Breast epithelium (tissue), 4 donors: ENCODE measurements around the gene SLC16A12. TPM values are rescaled to one million over a fixed set of nuclear protein-coding genes. Genes with fewer than 3 reads are reported as not detected.

Experiments
- DNase-seq, 2 donors: peaks; one replicate each; pipeline ENCODE4 v3.0.0-alpha.2; 2019; ENCODE audit warnings: low spot score in 2 of 2
- H3K27ac ChIP-seq, 2 donors: fragments of 200-600 bp; sonication (generic) in 1 of 2; one replicate each; pipeline ENCODE4 v1.5.1; 2016 to 2019; ENCODE audit warnings: mild to moderate bottlenecking in 1 of 2
- H3K27me3 ChIP-seq, 2 donors: fragments of 200-600 bp; sonication (generic) in 1 of 2; one replicate each; pipeline versions ENCODE4 v1.5.1 to v1.6.0; 2017 to 2019; ENCODE audit warnings: control low read depth in 1 of 2, mild to moderate bottlenecking in 1 of 2
- H3K36me3 ChIP-seq: fragments of 200-600 bp; one replicate; pipeline ENCODE4 v1.5.1; 2019
- H3K4me1 ChIP-seq, 2 donors: fragments of 200-600 bp; sonication (generic); one replicate each; pipeline ENCODE4 v1.5.1; 2016 to 2019; ENCODE audit warnings: control low read depth in 1 of 2
- H3K4me3 ChIP-seq, 3 donors: fragments of 200-600 bp; sonication (generic); 1 replicate in 2 of 3; 2 replicates in 1 of 3; pipeline ENCODE4 v1.5.1; 2016 to 2019; ENCODE audit warnings: mild to moderate bottlenecking in 3 of 3, moderate library complexity in 2 of 3
- H3K9me3 ChIP-seq, 2 donors: fragments of 200-600 bp; sonication (generic) in 1 of 2; one replicate each; pipeline ENCODE4 v1.5.1; 2016 to 2019; ENCODE audit warnings: control low read depth in 1 of 2
- POLR2A ChIP-seq: fragments of 450-650 bp; IDR thresholded peaks from one replicate; pipeline ENCODE4 v1.6.1; 2016; ENCODE audit warnings: antibody characterized with exemption, mild to moderate bottlenecking, moderate library complexity
- POLR2AphosphoS5 ChIP-seq, 3 donors: sonication (generic); formaldehyde crosslinking; IDR thresholded peaks; one replicate each; pipeline ENCODE4 v1.6.1; 2017; ENCODE audit warnings: antibody characterized with exemption in 3 of 3
- intact Hi-C: fragments of 100-400 bp; cut with DNase I; formaldehyde crosslinking; loops from one replicate; pipeline ENCODE4 v1.15.1; 2023; ENCODE audit warnings: low total_unique reads
- total RNA-seq, 3 donors: library from RNA; depleted of rRNA; stranded (reverse); fragments of >200 nt; gene quantifications; one replicate each; pipeline ENCODE4 v1.1.0, GENCODE V29; 2016
- TF ChIP-seq, protein P1 (sequence below), 3 donors: fragments of 450-650 bp; IDR thresholded peaks; one replicate each; pipeline ENCODE4 v1.5.1; 2016 to 2017; ENCODE audit warnings: antibody characterized with exemption in 3 of 3, mild to moderate bottlenecking in 3 of 3, moderate library complexity in 3 of 3

The SLC16A12 gene
- total RNA-seq, 3 donors from 2014 or later = 2.6 to 4.8 (median 3.4) TPM

DNA sequence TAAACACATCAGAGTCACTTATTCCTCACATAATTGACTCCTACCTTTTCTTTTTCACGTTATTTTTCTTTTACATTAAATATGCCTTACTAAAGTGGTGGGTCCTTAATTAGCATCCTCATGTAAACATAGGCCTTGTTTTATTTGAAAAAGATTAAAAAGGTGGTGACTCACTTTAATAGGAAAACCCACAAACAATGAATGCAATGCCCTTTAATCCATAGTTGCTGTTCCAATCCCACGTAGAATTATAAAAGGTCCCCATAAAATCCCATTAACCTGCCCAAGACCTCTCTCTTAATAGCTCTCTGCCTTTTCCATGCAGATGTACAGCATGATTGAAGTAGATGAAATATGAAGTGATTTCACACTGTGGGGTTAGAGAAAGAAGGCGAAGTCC is 32.2 kb downstream of the SLC16A12 start:
- intact Hi-C loops = no loop called here

DNA sequence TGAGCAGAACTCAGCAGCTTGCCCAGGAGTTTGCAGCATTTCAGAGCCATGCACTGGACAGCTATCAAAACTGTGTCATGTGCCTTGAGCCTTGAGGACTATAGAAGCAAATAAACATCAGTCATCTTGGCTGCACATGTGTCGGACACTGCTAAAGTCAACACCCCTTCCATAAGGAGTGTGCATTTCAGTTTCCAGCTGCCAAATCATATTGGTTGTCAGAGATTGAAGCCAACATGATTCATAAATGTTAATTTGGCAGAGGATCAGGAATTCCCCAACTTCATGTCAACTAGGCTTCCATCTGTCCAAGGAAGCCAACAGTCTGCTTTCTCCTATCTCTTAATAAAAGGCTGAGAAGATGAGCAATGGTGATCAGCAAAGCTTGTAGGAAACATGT is 32.8 kb downstream of the SLC16A12 start:
- Histone ChIP-seq H3K9me3 (no peaks in the 10 kb centered on the region), H3K4me3 (no peak overlapping the region), H3K27me3 (no peaks in the 10 kb centered on the region), H3K36me3 (no peaks in the 10 kb centered on the region), H3K27ac (no peak overlapping the region), H3K4me1 (no peaks in the 10 kb centered on the region)
- DNase-seq = no peak
- intact Hi-C loops = no loop called here
- no peak for TF ChIP-seq POLR2A
- no peak for TF ChIP-seq POLR2AphosphoS5 (IDR thresholded peaks at IDR 0.05)
- TF ChIP-seq, protein P1, sequence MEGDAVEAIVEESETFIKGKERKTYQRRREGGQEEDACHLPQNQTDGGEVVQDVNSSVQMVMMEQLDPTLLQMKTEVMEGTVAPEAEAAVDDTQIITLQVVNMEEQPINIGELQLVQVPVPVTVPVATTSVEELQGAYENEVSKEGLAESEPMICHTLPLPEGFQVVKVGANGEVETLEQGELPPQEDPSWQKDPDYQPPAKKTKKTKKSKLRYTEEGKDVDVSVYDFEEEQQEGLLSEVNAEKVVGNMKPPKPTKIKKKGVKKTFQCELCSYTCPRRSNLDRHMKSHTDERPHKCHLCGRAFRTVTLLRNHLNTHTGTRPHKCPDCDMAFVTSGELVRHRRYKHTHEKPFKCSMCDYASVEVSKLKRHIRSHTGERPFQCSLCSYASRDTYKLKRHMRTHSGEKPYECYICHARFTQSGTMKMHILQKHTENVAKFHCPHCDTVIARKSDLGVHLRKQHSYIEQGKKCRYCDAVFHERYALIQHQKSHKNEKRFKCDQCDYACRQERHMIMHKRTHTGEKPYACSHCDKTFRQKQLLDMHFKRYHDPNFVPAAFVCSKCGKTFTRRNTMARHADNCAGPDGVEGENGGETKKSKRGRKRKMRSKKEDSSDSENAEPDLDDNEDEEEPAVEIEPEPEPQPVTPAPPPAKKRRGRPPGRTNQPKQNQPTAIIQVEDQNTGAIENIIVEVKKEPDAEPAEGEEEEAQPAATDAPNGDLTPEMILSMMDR (IDR thresholded peaks at IDR 0.05) = no peak

More for the DNA sequence above, 32.2 kb downstream of the SLC16A12 start:
- Histone ChIP-seq H3K36me3 (no peaks in the 10 kb centered on the region), H3K27me3 (no peaks in the 10 kb centered on the region), H3K4me1 (no peaks in the 10 kb centered on the region), H3K27ac (no peak overlapping the region), H3K4me3 (no peak overlapping the region), H3K9me3 (no peaks in the 10 kb centered on the region)
- no peak for TF ChIP-seq POLR2AphosphoS5 (IDR thresholded peaks at IDR 0.05)
- no peak for TF ChIP-seq POLR2A
- TF ChIP-seq, protein P1 (IDR thresholded peaks at IDR 0.05) = no peak
- DNase-seq = no peak

DNA sequence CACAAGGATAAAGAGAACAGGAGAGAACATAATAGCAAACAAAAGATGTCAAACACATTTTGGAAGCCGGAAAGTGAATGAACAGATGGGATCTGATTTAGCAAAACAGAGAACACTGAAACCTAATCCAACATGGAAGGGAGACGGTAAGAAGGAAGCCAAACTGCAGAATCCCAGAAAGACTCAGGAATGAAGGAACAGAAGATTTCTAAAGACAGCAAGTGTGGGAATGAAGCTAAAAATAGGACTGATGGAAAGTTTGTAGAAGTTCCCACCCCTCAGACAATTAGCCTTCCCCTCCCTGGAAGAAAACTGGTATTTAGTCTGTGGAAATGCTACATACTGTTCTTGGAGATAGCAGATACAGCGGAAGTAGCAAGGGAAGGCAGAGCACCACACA is 40.8 kb downstream of the SLC16A12 start:
- Histone ChIP-seq H3K4me3 (no peak overlapping the region), H3K27ac (peak overlapping the region in 1 of 2 donors; percentile 35), H3K4me1 (no peaks in the 10 kb centered on the region), H3K36me3 (no peaks in the 10 kb centered on the region), H3K27me3 (no peaks in the 10 kb centered on the region), H3K9me3 (no peaks in the 10 kb centered on the region)
- intact Hi-C loops = no loop called here
- no peak for DNase-seq
- TF ChIP-seq POLR2AphosphoS5 (IDR thresholded peaks at IDR 0.05) (no peak), POLR2A (no peak)
- TF ChIP-seq, protein P1 (IDR thresholded peaks at IDR 0.05) = no peak

- Histone ChIP-seq H3K4me1 (no peaks in the 10 kb centered on the region), H3K36me3 (no peaks in the 10 kb centered on the region), H3K9me3 (no peaks in the 10 kb centered on the region), H3K4me3 (no peak overlapping the region), H3K27ac (peak overlapping the region in 1 of 2 donors; percentile 35), H3K27me3 (no peaks in the 10 kb centered on the region)
- intact Hi-C loops = no loop called here
- TF ChIP-seq POLR2A = no peak
- TF ChIP-seq, protein P1 (IDR thresholded peaks at IDR 0.05) = no peak
- no peak for TF ChIP-seq POLR2AphosphoS5 (IDR thresholded peaks at IDR 0.05)
- DNase-seq = no peak
Measured at GRCh38 chr10:89494068-89494467, 41.3 kb downstream of the SLC16A12 start.

GRCh38 chr10:89491932-89492331 is 43.5 kb downstream of the SLC16A12 start:
- Histone ChIP-seq H3K27ac (no peak overlapping the region), H3K27me3 (no peaks in the 10 kb centered on the region), H3K4me3 (no peak overlapping the region), H3K36me3 (no peaks in the 10 kb centered on the region), H3K9me3 (no peaks in the 10 kb centered on the region), H3K4me1 (no peaks in the 10 kb centered on the region)
- no peak for DNase-seq
- intact Hi-C loops = no loop called here
- TF ChIP-seq, protein P1 (IDR thresholded peaks at IDR 0.05) = no peak
- TF ChIP-seq POLR2A = no peak
- TF ChIP-seq POLR2AphosphoS5 (IDR thresholded peaks at IDR 0.05) = no peak
